IPS-15b (cell line): ENCODE data around the gene MYO1H.

Experiments used
- H3K27me3 ChIP-seq: one replicate; pipeline ENCODE4 v1.6.1; 2013; ENCODE audit warnings: low read length; ENCODE audit not compliant: control insufficient read depth, insufficient read depth
- H3K36me3 ChIP-seq: one replicate; pipeline ENCODE4 v1.6.1; 2013; ENCODE audit warnings: low read length; ENCODE audit not compliant: control insufficient read depth, insufficient read depth
- H3K4me1 ChIP-seq: one replicate; pipeline ENCODE4 v1.6.1; 2013; ENCODE audit warnings: mild to moderate bottlenecking, low read length; ENCODE audit not compliant: control insufficient read depth, insufficient read depth
- H3K4me3 ChIP-seq: one replicate; pipeline ENCODE4 v1.5.1; 2013; ENCODE audit warnings: low read depth, low read length
- H3K9ac ChIP-seq: one replicate; pipeline ENCODE4 v1.6.1; 2013; ENCODE audit warnings: low read depth, mild to moderate bottlenecking, low read length
- H3K9me3 ChIP-seq: one replicate; pipeline ENCODE4 v1.6.1; 2013; ENCODE audit warnings: mild to moderate bottlenecking, low read length; ENCODE audit not compliant: control insufficient read depth, insufficient read depth

Gene MYO1H

GRCh38 chr12:109493090-109493489, 145.4 kb downstream of the MYO1H start:
- H3K36me3 ChIP-seq: peaks cover 27% of the 10 kb centered on the region
- no peaks in the 10 kb centered on the region for H3K4me1 ChIP-seq
- H3K4me3 ChIP-seq: no peak overlapping the region
- no peaks in the 10 kb centered on the region for H3K27me3 ChIP-seq
- H3K9ac ChIP-seq: no peak overlapping the region
- no peaks in the 10 kb centered on the region for H3K9me3 ChIP-seq

GRCh38 chr12:109493938-109494337, 146.2 kb downstream of the MYO1H start:
- Histone ChIP-seq H3K36me3 (peaks cover 21% of the 10 kb centered on the region), H3K4me1 (no peaks in the 10 kb centered on the region), H3K4me3 (no peak overlapping the region), H3K27me3 (no peaks in the 10 kb centered on the region), H3K9me3 (no peaks in the 10 kb centered on the region), H3K9ac (no peak overlapping the region)

GRCh38 chr12:109494348-109494881, 146.7 kb downstream of the MYO1H start:
- H3K4me1 ChIP-seq: no peaks in the 10 kb centered on the region
- no peaks in the 10 kb centered on the region for H3K27me3 ChIP-seq
- H3K36me3 ChIP-seq: peaks cover 17% of the 10 kb centered on the region
- no peak overlapping the region for H3K9ac ChIP-seq
- H3K9me3 ChIP-seq: no peaks in the 10 kb centered on the region
- H3K4me3 ChIP-seq: no peak overlapping the region

- Histone ChIP-seq H3K36me3 (peaks cover 11% of the 10 kb centered on the region), H3K9me3 (no peaks in the 10 kb centered on the region), H3K4me3 (no peak overlapping the region), H3K9ac (no peak overlapping the region), H3K4me1 (no peaks in the 10 kb centered on the region), H3K27me3 (no peaks in the 10 kb centered on the region)
Observed at GRCh38 chr12:109495012-109495411, 147.3 kb downstream of the MYO1H start.

- H3K4me1 ChIP-seq: no peaks in the 10 kb centered on the region
- H3K9me3 ChIP-seq: no peaks in the 10 kb centered on the region
- no peaks in the 10 kb centered on the region for H3K27me3 ChIP-seq
- no peak overlapping the region for H3K4me3 ChIP-seq
- peaks cover 8% of the 10 kb centered on the region for H3K36me3 ChIP-seq
- no peak overlapping the region for H3K9ac ChIP-seq
Observed at GRCh38 chr12:109496306-109496705, 148.6 kb downstream of the MYO1H start.

GRCh38 chr12:109497675-109498074, 150.0 kb downstream of the MYO1H start:
- Histone ChIP-seq H3K4me1 (no peaks in the 10 kb centered on the region), H3K27me3 (no peaks in the 10 kb centered on the region), H3K36me3 (peaks cover 5% of the 10 kb centered on the region), H3K4me3 (no peak overlapping the region), H3K9ac (no peak overlapping the region), H3K9me3 (no peaks in the 10 kb centered on the region)
